GM19328 (cell line): ENCODE results near the gene MT3.

ENCODE experiments used
- ATAC-seq: cut with Tn5 transposase; IDR thresholded peaks from one replicate; pipeline ENCODE4 v1.9.1; 2021; ENCODE audit warnings: mild to moderate bottlenecking, moderate library complexity; ENCODE audit not compliant: unreplicated experiment

MT3 gene

DNA sequence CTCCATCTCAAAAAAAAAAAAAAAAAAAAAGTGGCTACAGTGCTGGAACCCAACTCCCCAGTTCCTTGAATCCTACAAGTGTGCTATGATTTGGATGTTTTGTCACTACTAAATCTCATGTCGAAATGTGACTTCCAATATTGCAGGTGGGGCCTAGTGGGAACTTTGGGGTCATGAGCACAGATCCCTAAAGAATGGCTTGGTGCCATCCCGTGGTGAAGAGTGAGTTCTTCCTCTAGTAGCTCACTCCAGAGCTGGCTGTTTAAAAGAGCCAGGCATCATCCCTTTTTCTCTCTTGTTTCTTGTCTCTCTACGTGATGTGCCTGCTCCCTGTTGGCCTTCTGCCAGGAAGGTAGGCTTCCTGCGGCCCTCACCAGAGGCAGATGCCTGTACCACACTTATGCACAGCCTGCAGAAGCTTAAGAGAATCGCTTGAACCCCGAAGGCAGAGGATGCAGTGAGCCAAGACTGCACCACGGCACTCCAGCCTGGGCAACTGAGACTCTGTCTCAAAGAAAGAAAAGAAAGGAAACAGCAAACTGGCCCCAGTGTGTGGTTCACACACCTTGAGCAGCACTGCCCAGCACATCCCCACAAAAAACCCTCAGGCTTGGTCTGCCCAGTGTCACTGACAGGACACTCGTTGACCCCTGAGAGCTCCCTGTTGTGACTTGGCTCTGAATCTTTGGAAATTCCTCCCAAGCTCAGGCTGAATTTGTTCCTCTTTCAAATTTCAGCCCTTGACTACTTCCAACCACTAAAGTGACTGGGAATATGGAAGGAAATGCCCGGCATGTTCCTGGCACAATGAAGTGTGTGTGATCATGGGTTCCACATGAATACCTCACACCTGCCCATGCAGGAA lies 39.4 kb downstream of the MT3 start:
- ATAC-seq: no peak

DNA sequence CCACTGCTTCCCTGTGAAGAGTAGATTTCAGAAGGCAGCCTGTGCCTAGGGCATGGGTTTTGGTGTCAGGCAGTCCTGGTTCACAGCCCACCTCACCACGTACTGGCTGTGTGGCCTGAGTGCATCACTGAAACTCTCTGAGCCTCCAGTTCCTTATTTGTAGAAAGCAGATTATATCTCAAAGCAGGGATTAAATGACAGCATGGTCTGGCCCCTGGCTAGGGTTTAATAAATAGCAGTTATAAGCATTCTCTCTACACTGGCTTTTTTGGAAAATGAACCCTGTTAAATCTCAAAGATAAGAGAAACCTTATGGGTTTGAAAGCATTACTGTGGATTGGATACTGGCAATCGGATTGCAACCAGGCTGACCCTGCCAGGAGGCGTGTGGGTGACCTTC lies 40.2 kb downstream of the MT3 start:
- no peak for ATAC-seq

DNA sequence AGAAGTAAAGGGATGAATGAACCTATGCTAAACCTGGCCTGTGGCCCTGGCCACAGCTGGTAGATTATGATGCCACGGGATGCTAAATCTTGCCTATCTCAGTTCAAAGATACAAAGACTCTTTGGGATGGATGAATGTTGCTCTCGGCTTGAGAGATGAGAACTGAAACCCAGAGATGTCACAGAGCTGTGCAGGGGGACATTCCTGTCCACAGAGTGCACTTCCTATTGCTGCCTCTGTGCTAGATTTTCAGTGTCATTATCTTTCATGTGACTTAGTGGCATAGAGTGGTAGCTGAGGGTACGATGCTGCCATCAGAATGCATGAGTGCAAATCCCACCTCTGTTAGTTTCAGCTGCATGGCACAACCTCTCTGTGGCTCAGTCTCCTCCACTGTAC lies 40.8 kb downstream of the MT3 start:
- ATAC-seq: no peak

DNA sequence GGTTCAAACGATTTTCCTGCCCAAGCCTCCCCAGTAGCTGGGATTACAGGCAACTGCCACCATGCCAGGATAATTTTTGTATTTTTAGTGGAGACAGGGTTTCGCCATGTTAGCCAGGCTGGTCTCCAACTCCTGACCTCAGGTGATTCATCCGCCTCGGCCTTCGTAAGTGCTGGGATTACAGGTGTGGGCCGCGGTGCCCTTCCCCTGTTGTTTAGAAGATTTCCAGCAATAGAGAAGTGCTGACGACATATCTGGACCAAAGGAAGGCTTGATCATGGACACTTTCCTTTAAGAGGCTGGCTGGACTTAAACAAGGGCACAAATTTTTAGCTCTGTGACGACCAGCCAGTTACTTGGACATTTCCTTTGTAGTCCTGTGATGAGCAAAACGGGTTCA lies 41.9 kb downstream of the MT3 start:
- ATAC-seq: no peak

DNA sequence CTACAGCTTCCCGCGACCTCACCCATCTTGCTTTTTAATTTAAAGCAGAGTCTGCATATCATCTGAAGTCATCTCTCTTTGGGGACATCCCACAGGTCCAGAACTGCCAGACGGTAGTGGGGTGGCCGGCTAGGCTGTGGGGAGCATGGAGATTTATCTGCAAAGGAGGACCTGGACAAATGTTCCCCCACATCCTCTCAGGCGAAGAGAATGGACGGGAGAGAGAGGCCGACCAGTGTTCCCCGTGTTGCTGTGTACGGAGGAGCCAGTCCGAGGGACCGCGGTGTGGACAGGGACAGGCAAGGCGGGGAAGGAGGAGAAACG lies 42.5 kb downstream of the MT3 start:
- no peak for ATAC-seq

DNA sequence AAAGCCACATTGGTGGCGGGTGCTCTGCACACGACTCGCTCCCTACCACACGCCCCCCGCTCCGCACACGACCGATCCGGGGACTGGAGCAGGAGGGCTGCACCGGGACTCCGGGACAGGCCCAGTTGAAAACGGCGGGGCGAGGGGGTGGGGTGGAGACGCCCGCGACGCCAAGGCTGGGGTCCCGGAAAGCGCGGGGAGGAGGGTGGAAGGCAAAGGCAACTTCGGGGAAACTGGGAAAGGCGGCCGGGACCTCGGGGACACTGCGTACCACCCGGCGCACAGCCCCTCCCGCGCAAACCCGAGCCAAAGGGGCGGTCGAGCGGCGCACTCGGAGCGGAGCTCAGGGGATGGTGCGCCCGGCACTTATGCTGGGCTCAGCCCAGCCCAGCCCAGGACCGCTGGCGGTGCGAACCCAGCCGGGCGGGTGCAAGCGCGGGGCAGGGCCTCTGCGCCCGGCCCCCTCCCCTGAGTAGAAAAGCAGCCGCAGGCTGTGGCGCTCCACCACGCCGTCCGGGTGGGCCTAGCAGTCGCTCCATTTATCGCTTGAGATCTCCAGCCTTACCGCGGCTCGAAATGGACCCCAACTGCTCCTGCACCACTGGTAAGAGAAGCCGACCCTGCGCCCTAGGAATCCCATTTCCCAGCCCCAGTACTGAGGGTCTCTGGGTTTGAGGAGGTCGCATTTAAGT lies 43.0 kb downstream of the MT3 start, which contains the start of gene MT1M:
TSS of gene MT1M (plus strand) at position 504 of the 692 bp plus-strand sequence. CDS start at position 577, 73 bp downstream.
- ATAC-seq: no peak

DNA sequence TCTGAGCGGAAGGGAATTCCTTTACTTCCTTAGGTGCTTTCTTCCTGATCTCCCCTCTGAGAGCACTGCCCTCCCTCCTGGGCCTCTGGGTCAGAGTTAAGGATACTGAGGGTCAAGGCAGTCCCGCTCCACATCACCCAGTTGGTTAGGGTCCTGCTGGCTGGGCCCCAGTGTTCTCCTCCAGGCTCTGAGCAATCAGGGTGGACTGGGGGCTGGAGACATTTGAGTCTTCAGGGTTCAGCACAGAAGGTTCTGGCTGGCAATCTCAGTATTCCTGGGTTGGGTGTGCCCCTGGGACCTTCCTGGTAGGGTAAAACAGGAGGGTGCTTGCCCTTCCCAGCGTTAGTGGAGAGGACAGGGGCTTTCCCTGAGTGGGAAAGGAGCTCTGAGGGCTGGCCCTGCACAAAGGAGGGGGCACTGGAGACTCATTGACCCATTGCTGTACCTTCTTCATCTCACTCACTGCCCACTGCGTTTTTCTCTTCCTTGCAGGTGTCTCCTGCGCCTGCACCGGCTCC lies 43.6 kb downstream of the MT3 start:
- no peak for ATAC-seq

DNA sequence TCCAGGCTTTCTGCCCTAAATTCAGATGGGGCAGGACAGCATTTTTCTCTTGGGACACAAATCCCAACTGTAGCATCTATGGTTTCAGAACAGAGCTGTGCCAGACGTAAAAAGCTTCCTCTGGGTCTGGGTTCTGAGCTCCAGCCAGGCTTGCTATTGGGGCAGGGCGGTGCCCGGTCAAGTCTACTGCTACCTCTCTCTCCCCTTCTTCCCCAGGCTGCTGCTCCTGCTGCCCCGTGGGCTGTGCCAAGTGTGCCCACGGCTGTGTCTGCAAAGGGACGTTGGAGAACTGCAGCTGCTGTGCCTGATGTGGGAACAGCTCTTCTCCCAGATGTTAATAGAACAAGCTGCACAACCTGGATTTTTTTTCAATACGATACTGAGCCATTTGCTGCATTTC lies 44.2 kb downstream of the MT3 start:
- ATAC-seq: no peak

DNA sequence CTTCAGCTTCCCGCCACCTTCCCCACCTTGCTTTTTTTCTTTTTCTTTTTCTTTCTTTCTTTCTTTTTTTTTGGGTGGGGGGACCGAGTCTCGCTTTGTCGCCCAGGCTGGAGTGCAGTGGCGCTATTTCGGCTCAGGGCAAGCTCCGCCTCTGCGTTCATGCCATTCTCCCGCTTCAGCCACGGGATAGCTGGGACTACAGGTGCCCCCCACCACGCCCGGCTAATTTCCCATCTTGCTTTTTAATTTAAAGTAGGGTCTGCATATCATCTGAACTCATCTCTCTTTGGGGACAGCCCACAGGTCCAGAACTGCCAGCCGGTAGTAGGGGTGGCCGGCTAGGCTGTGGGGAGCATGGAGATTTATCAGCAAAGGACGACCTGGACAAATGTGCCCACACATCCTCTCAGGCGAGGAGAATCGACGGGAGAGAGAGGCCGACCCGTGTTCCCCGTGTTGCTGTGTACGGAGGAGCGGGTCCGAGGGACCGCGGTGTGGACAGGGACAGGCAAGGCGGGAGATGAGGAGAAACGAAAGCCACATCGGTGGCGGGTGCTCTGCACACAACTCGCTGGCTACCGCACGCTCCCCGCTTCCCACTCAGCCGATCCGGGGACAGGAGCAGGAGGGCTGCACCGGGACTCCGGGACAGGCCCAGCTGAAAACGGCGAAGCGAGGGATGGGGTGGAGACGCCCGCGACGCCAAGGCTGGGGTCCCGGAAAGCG lies 45.5 kb downstream of the MT3 start:
- no peak for ATAC-seq

DNA sequence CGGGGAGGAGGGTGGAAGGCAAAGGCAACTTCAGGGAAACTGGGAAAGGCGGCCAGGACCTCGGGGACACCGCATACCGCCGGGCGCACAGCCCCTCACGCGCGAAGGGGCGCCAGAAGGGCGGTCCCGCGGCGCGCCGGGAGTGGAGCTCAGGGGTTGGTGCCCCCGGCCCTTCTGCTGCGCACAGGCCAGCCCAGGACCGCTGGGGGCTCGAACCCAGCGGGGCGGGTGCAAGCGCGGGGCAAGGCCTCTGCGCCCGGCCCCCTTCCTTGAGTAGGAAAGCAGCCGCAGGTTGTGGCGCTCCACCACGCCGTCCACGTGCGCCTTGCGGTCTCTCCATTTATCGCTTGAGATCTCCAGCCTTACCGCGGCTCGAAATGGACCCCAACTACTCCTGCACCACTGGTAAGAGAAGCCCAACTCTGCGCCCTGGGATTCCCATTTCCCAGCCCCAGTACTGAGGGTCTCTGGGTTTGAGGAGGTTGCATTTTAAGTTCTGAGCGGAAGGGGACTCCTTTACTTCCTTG lies 46.2 kb downstream of the MT3 start:
- no peak for ATAC-seq

DNA sequence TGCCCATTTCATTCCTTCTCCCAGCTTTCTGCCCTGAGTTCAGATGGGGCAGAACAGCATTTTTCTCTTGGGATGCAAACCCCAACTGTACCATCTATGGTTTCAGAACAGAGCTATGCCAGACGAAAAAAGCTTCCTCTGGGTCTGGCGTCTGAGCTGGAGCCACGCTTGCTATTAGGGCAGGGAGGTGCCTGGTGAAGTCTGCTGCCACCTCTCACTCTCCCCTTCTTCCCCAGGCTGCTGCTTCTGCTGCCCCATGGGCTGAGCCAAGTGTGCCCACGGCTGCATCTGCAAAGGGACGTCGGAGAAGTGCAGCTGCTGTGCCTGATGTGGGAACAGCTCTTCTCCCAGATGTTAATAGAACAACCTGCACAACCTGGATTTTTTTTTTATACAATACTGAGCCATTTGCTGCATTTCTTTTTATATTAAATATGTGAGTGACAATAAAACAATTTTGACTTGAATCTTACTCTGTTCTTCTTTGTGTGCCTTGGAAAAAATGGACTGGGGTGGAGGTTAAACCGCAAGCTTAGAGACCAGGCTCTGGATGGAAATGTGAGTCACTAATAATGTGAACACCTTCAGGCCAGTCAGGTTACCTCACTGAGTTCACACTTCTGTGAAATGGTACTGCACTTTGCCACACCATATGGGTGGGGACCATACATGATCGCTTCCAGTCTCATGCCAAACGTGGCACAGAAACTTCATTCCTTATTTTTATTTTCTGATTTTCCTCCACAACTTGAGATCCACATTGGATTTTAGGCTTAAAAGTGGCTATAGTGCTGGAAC lies 47.5 kb downstream of the MT3 start:
- ATAC-seq: no peak

DNA sequence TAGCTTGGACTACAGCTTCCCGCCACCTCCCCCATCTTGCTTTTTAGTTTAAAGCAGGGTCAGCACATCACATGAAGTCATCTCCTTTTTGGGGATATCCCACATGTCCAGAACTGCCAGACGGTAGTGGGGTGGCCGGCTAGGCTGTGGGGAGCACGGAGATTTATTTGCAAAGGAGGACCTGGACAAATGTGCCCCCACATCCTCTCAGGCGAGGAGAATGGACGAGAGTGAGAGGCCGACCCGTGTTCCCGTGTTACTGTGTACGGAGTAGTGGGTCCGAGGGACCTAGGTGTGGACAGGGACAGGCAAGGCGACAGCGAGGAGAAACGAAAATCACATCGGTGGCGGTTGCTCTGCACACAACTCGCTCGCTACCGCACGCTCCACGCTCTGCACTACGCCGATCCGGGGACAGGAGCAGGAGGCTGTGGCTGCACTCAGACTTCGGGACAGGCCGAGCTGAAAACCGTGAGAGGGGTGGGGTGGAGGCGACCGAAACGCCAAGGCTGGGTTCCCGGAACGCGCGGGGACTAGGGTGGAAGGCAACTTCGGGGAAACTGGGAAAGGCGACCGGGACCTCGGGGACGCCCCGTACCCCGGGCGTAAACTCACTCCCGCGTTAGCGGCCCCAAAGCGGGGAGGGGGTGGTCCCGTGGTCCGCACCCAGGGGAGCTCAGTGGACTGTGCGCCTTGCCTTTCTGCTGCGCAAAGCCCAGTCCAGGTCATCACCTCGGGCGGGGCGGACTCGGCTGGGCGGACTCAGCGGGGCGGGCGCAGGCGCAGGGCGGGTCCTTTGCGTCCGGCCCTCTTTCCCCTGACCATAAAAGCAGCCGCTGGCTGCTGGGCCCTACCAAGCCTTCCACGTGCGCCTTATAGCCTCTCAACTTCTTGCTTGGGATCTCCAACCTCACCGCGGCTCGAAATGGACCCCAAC lies 48.8 kb downstream of the MT3 start, which contains the start of gene MT1A:
TSS of gene MT1A (plus strand) at position 853 of the 937 bp plus-strand sequence. CDS start at position 926, 73 bp downstream.
- no peak for ATAC-seq

DNA sequence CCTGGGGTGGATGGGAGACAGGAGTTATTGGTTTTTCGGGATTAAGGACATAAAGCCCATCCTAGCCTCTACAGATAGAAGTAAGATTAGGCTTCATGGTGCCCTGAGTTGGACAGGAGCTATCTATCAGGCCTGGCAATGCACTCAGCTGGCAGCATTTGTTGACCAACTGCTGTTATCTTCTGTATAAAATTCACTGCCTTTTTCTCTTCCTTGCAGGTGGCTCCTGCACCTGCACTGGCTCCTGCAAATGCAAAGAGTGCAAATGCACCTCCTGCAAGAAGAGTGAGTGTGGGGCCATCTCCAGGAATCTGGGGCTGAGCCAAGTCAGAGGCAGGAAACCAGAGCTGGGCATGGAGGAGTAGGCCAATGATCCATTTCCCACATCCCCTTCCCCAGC lies 49.7 kb downstream of the MT3 start:
- ATAC-seq: no peak

DNA sequence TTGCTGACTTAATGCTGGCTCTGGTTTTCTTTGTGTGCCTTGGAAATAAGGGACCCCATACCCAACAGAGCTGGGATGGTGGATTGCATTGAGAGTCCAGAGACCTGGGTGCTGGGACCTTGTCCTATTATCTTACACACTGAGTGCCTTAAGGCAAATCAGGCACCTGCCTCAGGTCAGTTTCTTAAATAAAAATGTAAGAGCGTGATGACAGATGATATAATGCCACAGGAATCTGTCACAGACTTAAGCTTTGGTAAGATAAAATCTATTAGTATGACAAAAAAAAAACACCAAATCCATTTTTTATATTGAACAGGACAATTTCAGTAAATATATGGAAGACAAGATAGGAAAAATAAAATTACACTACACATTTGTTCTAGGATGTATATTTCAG lies 50.7 kb downstream of the MT3 start:
- no peak for ATAC-seq
